K562 (cell line): ENCODE results near the gene SLC7A10.

Source experiments
- CBFB ChIP-seq: sonication (generic); formaldehyde crosslinking; IDR thresholded peaks from 2 replicates; pipeline ENCODE4 v1.4.0; 2020; ENCODE audit warnings: mild to moderate bottlenecking, missing genetic modification reagents
- CHD2 ChIP-seq: IDR thresholded peaks from 2 replicates; pipeline ENCODE4 v1.6.1; 2011; ENCODE audit warnings: low read depth, low read length
- EP300 ChIP-seq: IDR thresholded peaks from 2 replicates; pipeline ENCODE4 v1.6.1; 2012; ENCODE audit warnings: low read length, improper control_type of control experiment
- KAT7 ChIP-seq: sonication (generic); formaldehyde crosslinking; IDR thresholded peaks from 2 replicates; pipeline ENCODE4 v1.8.0; 2022; ENCODE audit warnings: missing genetic modification reagents, mild to moderate bottlenecking, borderline replicate concordance
- KAT8 ChIP-seq: fragments of 450-650 bp; IDR thresholded peaks from 2 replicates; pipeline ENCODE4 v1.6.1; 2016; ENCODE audit warnings: low read depth, mild to moderate bottlenecking
- NFRKB ChIP-seq: fragments of 450-650 bp; IDR thresholded peaks from 2 replicates; pipeline ENCODE4 v1.6.1; 2016; ENCODE audit warnings: low read depth
- POLR2A ChIP-seq: fragments of 450-650 bp; conservative IDR thresholded peaks from 2 replicates; pipeline ENCODE4 v1.6.1; 2016
- SIX5 ChIP-seq, 2 experiments: IDR thresholded peaks; 2 replicates each; pipeline ENCODE4 v1.6.1; 2011; ENCODE audit warnings: low read length in 2 of 2, borderline replicate concordance in 1 of 2, low read depth in 1 of 2, mild to moderate bottlenecking in 1 of 2, moderate library complexity in 1 of 2; ENCODE audit not compliant: insufficient read depth in 1 of 2
- SMARCA5 ChIP-seq: fragments of 450-650 bp; IDR thresholded peaks from 2 replicates; pipeline ENCODE4 v1.6.1; 2016
- SMARCC2 ChIP-seq: fragments of 450-650 bp; IDR thresholded peaks from 2 replicates; pipeline ENCODE4 v1.6.1; 2017; ENCODE audit warnings: antibody characterized with exemption, moderate library complexity, mild to moderate bottlenecking, low read depth
- USF2 ChIP-seq: sonication (generic); formaldehyde crosslinking; IDR thresholded peaks from 2 replicates; pipeline ENCODE4 v1.5.0; 2020; ENCODE audit warnings: missing genetic modification reagents
- ZC3H11A ChIP-seq: IDR thresholded peaks from 2 replicates; pipeline ENCODE4 v1.6.1; 2012; ENCODE audit warnings: low read depth, low read length, improper control_type of control experiment
- ZNF24 ChIP-seq: fragments of 450-650 bp; IDR thresholded peaks from 2 replicates; pipeline ENCODE4 v1.6.1; 2016

DNA sequence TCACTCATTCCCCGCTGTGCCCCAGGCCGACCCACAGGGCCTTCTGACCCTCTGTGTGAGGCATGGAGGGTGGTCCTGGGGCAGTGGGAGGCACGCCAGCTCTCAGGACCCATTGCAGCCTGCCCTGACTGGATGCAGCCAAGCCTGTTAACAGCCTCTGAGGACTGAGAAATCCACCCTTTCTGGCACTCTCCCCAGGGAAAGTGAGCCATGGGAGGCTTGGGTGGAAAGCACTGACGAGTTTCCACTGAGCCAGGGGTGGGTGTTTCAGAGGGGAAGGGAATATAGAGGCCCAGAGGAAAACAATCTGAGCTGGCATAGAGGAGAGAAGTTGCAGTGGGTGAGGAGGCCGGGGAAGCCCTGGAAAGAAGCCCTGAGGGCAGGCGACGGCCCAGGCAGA is 30.6 kb upstream of the SLC7A10 start:
- TF ChIP-seq ZNF24: no peak
- no peak for TF ChIP-seq SMARCA5
- no peak for TF ChIP-seq POLR2A
- no peak for TF ChIP-seq SMARCC2
- TF ChIP-seq EP300: no peak
- TF ChIP-seq NFRKB: no peak
- no peak for TF ChIP-seq KAT7 (CRISPR knock-in tag)
- TF ChIP-seq KAT8: no peak
- TF ChIP-seq SIX5 (IDR thresholded peaks at IDR 0.05; ENCODE audit: borderline replicate concordance in 1 of 2, insufficient read depth in 1 of 2, low read depth in 1 of 2, low read length in 2 of 2): no peak
- no peak for TF ChIP-seq CBFB (CRISPR knock-in tag)
- no peak for TF ChIP-seq USF2
- TF ChIP-seq ZC3H11A: no peak
- no peak for TF ChIP-seq CHD2
